OCI-LY3 (cell line): Measurements from ENCODE around the gene XAGE1A.

Source experiments
- CTCF ChIP-seq: fragments of 200-600, 300-600 bp; sonication (generic); IDR thresholded peaks from 2 replicates; pipeline ENCODE4 v1.5.1; 2014; ENCODE audit warnings: antibody characterized with exemption, low read length, low read depth
- EZH2phosphoT487 ChIP-seq: fragments of 200-600 bp; shearing (Covaris generic); IDR thresholded peaks from 2 replicates; pipeline ENCODE4 v1.6.1; 2018; ENCODE audit warnings: antibody characterized with exemption, mixed run types, low read depth

GRCh38 chrX:52504551-52504950 lies 8.9 kb downstream of the XAGE1A start:
- no peak for TF ChIP-seq CTCF
- no peak for TF ChIP-seq EZH2phosphoT487
